GOT3 (cell line): ENCODE results near the gene GNG3.
"Not testable (repeated sequence)": the region's sequence is repeated elsewhere in the genome, so short reads cannot be mapped to it uniquely, and the experiment has no call there.

Experiments used
- DNase-seq: peaks from one replicate; lab custom pipeline; 2025; ENCODE audit warnings: mixed read lengths; lab: John Stamatoyannopoulos, UW

Gene GNG3

GRCh38 chr11:62687508-62688396 lies 19.7 kb upstream of the GNG3 start:
- DNase-seq = no peak

- no peak for DNase-seq
Observed at GRCh38 chr11:62688491-62688890, 19.0 kb upstream of the GNG3 start.

- DNase-seq = peak; percentile 21
Observed at GRCh38 chr11:62689421-62690183, 17.9 kb upstream of the GNG3 start, which contains the start of gene LRRN4CL. TSS of gene LRRN4CL (minus strand) at chr11:62689530. CDS start at chr11:62688508, 1,022 bp downstream.

- not testable (repeated sequence) for DNase-seq
Observed at GRCh38 chr11:62693624-62694023, 13.9 kb upstream of the GNG3 start.

GRCh38 chr11:62694455-62695167 lies 12.9 kb upstream of the GNG3 start:
- no peak for DNase-seq

- no peak for DNase-seq
Observed at GRCh38 chr11:62702246-62702645, 5.2 kb upstream of the GNG3 start.

GRCh38 chr11:62703921-62704320 lies 3.6 kb upstream of the GNG3 start:
- DNase-seq = not testable (repeated sequence)

GRCh38 chr11:62705413-62705812 lies 2.1 kb upstream of the GNG3 start:
- no peak for DNase-seq

GRCh38 chr11:62705880-62706849 lies 1.3 kb upstream of the GNG3 start:
- peak; percentile 88 for DNase-seq

GRCh38 chr11:62706850-62707247 lies 627 bp upstream of the GNG3 start:
- DNase-seq = no peak

GRCh38 chr11:62708392-62708791 lies 916 bp downstream of the GNG3 start:
- DNase-seq = no peak

GRCh38 chr11:62708793-62709192 lies 1.3 kb downstream of the GNG3 start:
- no peak for DNase-seq

GRCh38 chr11:62709247-62710000 lies 1.9 kb downstream of the GNG3 start:
- DNase-seq = peak; percentile 76

- DNase-seq = no peak
Observed at GRCh38 chr11:62710001-62710345, 2.5 kb downstream of the GNG3 start.

GRCh38 chr11:62712276-62712812 lies 4.9 kb downstream of the GNG3 start:
- no peak for DNase-seq

GRCh38 chr11:62712861-62713260 lies 5.4 kb downstream of the GNG3 start:
- DNase-seq = no peak

- no peak for DNase-seq
Observed at GRCh38 chr11:62713343-62713742, 5.9 kb downstream of the GNG3 start.

GRCh38 chr11:62715150-62716130 lies 8.0 kb downstream of the GNG3 start:
- DNase-seq = no peak

GRCh38 chr11:62716206-62716605 lies 8.7 kb downstream of the GNG3 start:
- DNase-seq = no peak
